Middle frontal gyrus (tissue), 1 donor: ENCODE measurements around the gene PLEKHH3.
"Not testable (repeated sequence)": the region's sequence is repeated elsewhere in the genome, so short reads cannot be mapped to it uniquely, and the experiment has no call there.

Source experiments
- DNase-seq: peaks from one replicate; pipeline ENCODE4 v3.0.0-alpha.2; 2015; ENCODE audit warnings: low spot score; ENCODE audit errors: extremely low spot score

Gene PLEKHH3

GRCh38 chr17:42632949-42633444, 43.8 kb downstream of the PLEKHH3 start:
- DNase-seq: no peak

- DNase-seq: no peak
These were observed 47.3 kb downstream of the PLEKHH3 start for GRCh38 chr17:42629411-42630009.

GRCh38 chr17:42627032-42627764, 49.6 kb downstream of the PLEKHH3 start:
- DNase-seq: not testable (repeated sequence)

- no peak for DNase-seq
These were observed 52.8 kb downstream of the PLEKHH3 start for GRCh38 chr17:42623732-42624596.

GRCh38 chr17:42623271-42623670, 53.5 kb downstream of the PLEKHH3 start:
- no peak for DNase-seq

GRCh38 chr17:42621987-42622386, 54.8 kb downstream of the PLEKHH3 start:
- not testable (repeated sequence) for DNase-seq

GRCh38 chr17:42618442-42619150, 58.2 kb downstream of the PLEKHH3 start:
- no peak for DNase-seq

- no peak for DNase-seq
These were observed 58.8 kb downstream of the PLEKHH3 start for GRCh38 chr17:42617956-42618431.
